Stimulated activated CD4-positive, alpha-beta T cell treated with anti-CD3 and anti-CD28 coated beads, Interleukin-1b, Interleukin-23, amount 100 ng/mL, for 1 hour (primary cell): ENCODE results near the gene RIPK3.

Experiments used
- DNase-seq, 2 donors: peaks; one replicate each; pipeline ENCODE4 v3.0.0-alpha.2; 2020; ENCODE audit warnings: low read depth in 2 of 2

RIPK3 gene

GRCh38 chr14:24322672-24323071, 17.1 kb downstream of the RIPK3 start:
- no peak for DNase-seq

DNA sequence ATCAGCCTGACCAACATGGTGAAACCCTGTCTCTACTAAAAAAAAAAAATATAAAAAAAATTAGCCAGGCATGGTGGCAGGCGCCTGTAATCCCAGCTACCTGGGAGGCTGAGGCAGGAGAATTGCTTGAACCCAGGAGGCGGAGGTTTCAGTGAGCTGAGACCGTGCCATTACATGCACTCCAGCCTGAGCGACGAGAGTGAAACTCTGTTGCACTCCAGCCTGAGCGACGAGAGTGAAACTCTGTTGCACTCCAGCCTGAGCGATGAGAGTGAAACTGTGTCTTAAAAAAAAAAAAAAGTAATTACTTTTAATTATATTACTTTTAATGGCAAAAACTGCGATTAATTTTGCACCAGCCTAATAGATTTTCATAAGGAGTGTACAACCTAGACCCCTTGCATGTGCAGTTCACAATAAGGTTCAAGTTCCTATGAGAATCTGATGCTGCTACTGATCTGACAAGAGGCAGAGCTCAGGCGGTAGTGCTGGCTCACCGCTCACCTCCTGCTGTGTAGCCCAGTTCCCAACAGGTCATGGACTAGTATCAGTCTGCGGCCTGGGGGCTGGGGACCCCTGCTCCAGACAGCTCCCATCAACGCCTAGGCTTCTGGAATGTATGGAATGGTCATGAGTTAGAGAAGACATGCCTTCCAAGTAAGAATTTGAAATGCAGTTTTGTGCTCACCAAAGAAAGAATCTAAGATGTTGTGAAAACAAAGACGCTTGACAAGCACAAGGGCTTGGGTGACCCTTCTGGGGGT, 18.4 kb downstream of the RIPK3 start:
- no peak for DNase-seq

DNA sequence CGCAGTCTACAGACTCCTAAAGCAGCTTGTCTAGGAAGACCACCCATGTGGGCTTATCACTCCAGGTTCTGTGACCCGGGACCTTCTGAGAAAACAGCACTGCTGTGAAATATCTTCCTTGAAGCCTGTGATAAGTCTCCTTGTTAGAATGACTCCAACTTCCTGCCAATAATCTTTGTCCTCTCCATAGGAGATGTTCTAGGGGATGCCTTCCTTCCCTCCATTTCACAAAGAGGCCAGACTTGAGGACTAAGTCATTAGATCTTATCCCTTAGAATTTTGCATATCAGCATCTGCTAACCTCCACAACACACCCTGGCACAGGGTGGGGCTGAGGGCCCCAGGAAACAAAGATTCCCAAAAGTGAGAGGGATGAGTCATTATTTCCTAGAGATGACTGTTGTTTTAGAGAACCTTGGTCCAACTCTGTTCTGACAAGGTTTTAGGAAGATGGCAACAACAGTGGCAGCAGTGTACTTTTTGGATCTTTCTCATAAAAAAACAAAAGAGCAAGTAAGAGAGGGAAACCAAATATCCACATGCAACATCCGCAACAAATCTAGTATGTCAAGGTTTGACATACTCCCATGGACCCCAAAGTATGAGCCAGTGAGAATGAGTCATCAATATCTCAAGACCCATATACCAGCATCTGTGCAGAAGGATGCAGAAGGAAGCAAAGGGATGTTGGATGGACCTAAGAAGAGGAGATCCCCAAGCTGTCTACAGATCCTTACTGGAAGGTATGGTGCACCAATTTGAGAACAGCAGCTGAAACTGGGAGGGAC, 22.5 kb downstream of the RIPK3 start:
- DNase-seq: no peak

DNA sequence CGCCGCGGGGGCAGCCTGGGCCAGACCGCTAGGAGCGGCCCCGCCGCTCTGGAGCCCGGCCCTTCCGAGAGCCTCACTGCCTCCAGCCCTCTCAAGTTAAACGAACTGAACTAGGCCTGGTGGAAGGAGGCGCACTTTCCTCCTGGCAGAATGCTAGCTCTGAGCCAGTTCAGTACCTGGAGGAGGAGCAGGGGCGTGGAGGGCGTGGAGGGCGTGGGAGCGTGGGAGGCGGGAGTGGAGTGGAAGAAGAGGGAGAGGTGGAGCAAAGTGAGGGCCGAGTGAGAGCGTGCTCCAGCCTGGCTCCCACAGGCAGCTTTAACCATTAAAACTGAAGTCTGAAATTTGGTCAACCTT, 23.2 kb downstream of the RIPK3 start:
- DNase-seq: no peak

DNA sequence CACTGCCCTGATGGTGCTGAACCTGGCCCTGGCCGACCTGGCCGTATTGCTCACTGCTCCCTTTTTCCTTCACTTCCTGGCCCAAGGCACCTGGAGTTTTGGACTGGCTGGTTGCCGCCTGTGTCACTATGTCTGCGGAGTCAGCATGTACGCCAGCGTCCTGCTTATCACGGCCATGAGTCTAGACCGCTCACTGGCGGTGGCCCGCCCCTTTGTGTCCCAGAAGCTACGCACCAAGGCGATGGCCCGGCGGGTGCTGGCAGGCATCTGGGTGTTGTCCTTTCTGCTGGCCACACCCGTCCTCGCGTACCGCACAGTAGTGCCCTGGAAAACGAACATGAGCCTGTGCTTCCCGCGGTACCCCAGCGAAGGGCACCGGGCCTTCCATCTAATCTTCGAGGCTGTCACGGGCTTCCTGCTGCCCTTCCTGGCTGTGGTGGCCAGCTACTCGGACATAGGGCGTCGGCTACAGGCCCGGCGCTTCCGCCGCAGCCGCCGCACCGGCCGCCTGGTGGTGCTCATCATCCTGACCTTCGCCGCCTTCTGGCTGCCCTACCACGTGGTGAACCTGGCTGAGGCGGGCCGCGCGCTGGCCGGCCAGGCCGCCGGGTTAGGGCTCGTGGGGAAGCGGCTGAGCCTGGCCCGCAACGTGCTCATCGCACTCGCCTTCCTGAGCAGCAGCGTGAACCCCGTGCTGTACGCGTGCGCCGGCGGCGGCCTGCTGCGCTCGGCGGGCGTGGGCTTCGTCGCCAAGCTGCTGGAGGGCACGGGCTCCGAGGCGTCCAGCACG, 23.8 kb downstream of the RIPK3 start:
- no peak for DNase-seq

DNA sequence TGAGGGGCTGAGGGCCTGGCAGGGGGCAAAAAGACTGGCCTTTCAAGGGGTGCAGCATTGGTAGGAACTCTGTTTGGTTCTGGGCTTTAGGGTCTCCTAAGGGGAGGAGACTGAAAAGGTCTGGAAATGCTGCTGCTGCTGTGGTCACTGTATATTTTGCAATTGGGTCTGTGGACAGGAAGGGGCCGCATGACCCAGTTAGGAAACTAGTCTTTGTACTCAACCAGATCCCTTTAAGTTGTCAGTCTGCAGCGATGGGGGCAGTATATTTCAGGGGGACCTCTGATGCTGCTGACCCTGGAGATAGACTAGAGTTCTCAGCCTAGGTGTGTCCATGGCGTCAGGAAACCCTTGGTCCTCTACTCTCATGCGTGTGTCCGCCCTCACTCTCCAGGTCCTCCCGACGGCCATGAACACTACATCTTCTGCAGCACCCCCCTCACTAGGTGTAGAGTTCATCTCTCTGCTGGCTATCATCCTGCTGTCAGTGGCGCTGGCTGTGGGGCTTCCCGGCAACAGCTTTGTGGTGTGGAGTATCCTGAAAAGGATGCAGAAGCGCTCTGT, 24.5 kb downstream of the RIPK3 start:
- no peak for DNase-seq

DNA sequence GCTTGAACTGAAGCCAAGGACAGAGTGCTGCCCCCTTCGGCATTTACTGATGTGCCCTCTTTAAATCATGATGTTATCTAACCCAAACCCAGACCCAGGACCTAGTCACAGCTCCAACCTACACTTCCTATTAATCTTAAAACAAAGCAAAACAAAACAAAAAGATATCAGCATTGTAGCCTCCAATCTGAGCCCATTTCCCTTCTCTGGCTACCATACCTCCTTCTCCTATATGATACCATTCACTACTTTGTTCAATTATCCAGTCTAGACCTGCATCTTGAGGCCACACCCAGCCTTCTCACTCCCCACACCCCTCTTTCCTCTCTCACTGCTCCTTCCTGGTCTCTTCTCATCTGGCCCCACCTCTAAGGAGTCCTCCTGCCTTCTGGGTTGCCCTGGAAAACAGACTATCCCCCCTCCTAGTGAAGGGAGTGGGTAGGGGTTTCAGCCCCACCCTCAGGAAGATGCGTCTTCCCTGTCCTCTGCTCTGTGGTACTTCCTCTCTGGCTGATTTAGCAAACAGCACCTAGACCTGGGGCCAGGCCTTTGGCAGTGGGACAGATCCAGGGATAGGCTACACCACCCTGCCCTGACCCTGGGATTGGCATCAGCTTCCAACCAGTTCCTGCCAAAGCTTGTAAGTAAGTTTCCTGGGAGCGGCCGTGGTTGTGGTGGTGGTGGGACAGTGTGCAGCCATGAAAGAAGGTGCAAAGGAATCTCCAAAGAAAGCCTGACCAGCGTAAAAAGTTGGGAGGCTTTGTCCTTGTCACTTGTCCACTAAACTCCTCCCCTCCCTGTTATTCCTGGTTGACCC, 25.2 kb downstream of the RIPK3 start:
- DNase-seq: no peak

- no peak for DNase-seq
Measured at GRCh38 chr14:24313913-24314312, 25.9 kb downstream of the RIPK3 start.

GRCh38 chr14:24312736-24313507, 26.9 kb downstream of the RIPK3 start:
- no peak for DNase-seq

- DNase-seq: no peak
Measured at GRCh38 chr14:24311837-24312615, 27.8 kb downstream of the RIPK3 start.

- no peak for DNase-seq
Measured at GRCh38 chr14:24310646-24311604, 28.9 kb downstream of the RIPK3 start, which contains the start of gene LTB4R. Gene LTB4R (plus strand): TSS chr14:24311502. CDS start chr14:24315652, 4,150 bp downstream.

GRCh38 chr14:24310265-24310645, 29.5 kb downstream of the RIPK3 start:
- DNase-seq: no peak

- no peak for DNase-seq
Measured at GRCh38 chr14:24309538-24310264, 30.1 kb downstream of the RIPK3 start, which contains the start of gene LTB4R2. Gene LTB4R2 (plus strand): TSS chr14:24310140. CDS start chr14:24310665, 525 bp downstream.

- DNase-seq: no peak
Measured at GRCh38 chr14:24308342-24309124, 31.3 kb downstream of the RIPK3 start.

- DNase-seq: no peak
Measured at GRCh38 chr14:24307575-24308341, 32.0 kb downstream of the RIPK3 start, which contains the start of gene CIDEB. Gene CIDEB (minus strand): TSS chr14:24307977. CDS start chr14:24307858, 119 bp downstream.

DNA sequence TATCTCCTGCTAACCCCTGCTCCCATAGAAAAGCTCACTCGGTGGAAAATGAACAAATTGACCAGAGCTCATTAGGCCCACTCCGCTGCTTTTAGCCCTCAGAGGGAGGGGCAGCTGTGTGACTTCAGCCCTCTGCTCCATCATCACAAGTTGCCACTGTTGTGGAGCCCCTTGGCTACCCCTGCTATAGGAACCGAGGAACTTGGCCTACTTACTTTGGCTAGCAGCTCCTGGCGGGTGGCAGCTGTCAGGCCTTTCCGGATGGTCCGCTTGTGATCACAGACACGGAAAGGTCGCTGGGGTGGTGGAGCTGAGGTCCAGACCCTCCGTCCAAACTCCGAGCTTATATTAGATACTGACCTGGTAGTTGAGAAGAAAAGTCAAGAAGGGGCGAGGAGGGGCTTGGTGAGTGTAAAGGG, 32.6 kb downstream of the RIPK3 start:
- no peak for DNase-seq
